ENCODE results near the gene SFT2D3. TPM values are rescaled to one million over a fixed set of nuclear protein-coding genes. Genes with fewer than 3 reads are reported as not detected.

SFT2D3 gene
- total and polyA plus RNA-seq, 2 of the 13 experiments (the other 11 are each of a cell fraction or from before 2014, with no cell fraction given) = 8.3 to 9.4 TPM

GRCh38 chr2:127701193-127701650 lies at the start of gene SFT2D3 (continued):
- no peak for TF ChIP-seq ZBTB49 (CRISPR knock-in tag; IDR thresholded peaks at IDR 0.05; ENCODE audit: borderline replicate concordance)
- TF ChIP-seq HOXA3 (CRISPR knock-in tag; IDR thresholded peaks at IDR 0.05) = peak; percentile 92; the same call in 1 of the 2 replicates
- no peak; the same call in 1 of the 2 replicates for TF ChIP-seq ZNF225 (CRISPR knock-in tag; IDR thresholded peaks at IDR 0.05)
- no peak for TF ChIP-seq TOE1 (CRISPR knock-in tag; IDR thresholded peaks at IDR 0.05)
- TF ChIP-seq BRD4 (CRISPR knock-in tag; IDR thresholded peaks at IDR 0.05) = peak; percentile 53; the same call in 1 of the 2 replicates
- TF ChIP-seq RXRA (CRISPR knock-in tag; IDR thresholded peaks at IDR 0.05) = peak; percentile 81
- TF ChIP-seq RARG (CRISPR knock-in tag; IDR thresholded peaks at IDR 0.05; ENCODE audit: low read depth) = peak; percentile 85; the same call in 1 of the 2 replicates
- no peak for TF ChIP-seq SRSF4 (IDR thresholded peaks at IDR 0.05; ENCODE audit: low read depth, low read length, poor library complexity, severe bottlenecking)
- TF ChIP-seq ZSCAN31 (CRISPR knock-in tag; IDR thresholded peaks at IDR 0.05; ENCODE audit: low read depth) = no peak; the same call in 1 of the 2 replicates
- TF ChIP-seq PCBP1 (IDR thresholded peaks at IDR 0.05; ENCODE audit: borderline replicate concordance, low read depth, low read length) = peak; percentile 69; the same call in 1 of the 2 replicates
- TF ChIP-seq, protein P1, sequence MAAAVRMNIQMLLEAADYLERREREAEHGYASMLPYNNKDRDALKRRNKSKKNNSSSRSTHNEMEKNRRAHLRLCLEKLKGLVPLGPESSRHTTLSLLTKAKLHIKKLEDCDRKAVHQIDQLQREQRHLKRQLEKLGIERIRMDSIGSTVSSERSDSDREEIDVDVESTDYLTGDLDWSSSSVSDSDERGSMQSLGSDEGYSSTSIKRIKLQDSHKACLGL (CRISPR knock-in tag; IDR thresholded peaks at IDR 0.05) = peak; percentile 25; the same call in 1 of the 2 replicates
- peak; percentile 75; the same call in 1 of the 2 replicates for TF ChIP-seq HNRNPL (IDR thresholded peaks at IDR 0.05; ENCODE audit: low read depth, low read length)
- TF ChIP-seq ZNF563 (CRISPR knock-in tag; IDR thresholded peaks at IDR 0.05) = no peak; the same call in 1 of the 2 replicates
- TF ChIP-seq PHF8 (CRISPR knock-in tag; IDR thresholded peaks at IDR 0.05) = peak; percentile 92
- no peak; the same call in none of the 2 replicates for TF ChIP-seq TFDP2 (CRISPR knock-in tag; IDR thresholded peaks at IDR 0.05)
- TF ChIP-seq ZEB1 (IDR thresholded peaks at IDR 0.05; ENCODE audit: insufficient replicate concordance, low read depth) = peak; percentile 36
- TF ChIP-seq KDM1A (CRISPR knock-in tag; IDR thresholded peaks at IDR 0.05) = 0 out of 2 replicates have a peak, but pooled peaks have one; percentile 23
- peak; percentile 55; the same call in 1 of the 2 replicates for TF ChIP-seq GFI1 (CRISPR knock-in tag; IDR thresholded peaks at IDR 0.05; ENCODE audit: borderline replicate concordance)
- TF ChIP-seq HDAC1 (CRISPR knock-in tag; IDR thresholded peaks at IDR 0.05) = peak; percentile 81; the same call in 1 of the 2 replicates
- TF ChIP-seq SYNCRIP (IDR thresholded peaks at IDR 0.05; ENCODE audit: insufficient read depth, low read depth, low read length) = no peak
- TF ChIP-seq ZNF740 (CRISPR knock-in tag; IDR thresholded peaks at IDR 0.05) = no peak; the same call in 1 of the 2 replicates
- no peak for TF ChIP-seq ZBTB46 (CRISPR knock-in tag; IDR thresholded peaks at IDR 0.05; ENCODE audit: borderline replicate concordance)
- TF ChIP-seq, protein P2, sequence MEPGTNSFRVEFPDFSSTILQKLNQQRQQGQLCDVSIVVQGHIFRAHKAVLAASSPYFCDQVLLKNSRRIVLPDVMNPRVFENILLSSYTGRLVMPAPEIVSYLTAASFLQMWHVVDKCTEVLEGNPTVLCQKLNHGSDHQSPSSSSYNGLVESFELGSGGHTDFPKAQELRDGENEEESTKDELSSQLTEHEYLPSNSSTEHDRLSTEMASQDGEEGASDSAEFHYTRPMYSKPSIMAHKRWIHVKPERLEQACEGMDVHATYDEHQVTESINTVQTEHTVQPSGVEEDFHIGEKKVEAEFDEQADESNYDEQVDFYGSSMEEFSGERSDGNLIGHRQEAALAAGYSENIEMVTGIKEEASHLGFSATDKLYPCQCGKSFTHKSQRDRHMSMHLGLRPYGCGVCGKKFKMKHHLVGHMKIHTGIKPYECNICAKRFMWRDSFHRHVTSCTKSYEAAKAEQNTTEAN (CRISPR knock-in tag; conservative IDR thresholded peaks at IDR 0.05) = peak; percentile 71

All from HepG2 (cell line).